GM20000 (cell line): ENCODE measurements around the gene KCNJ1.

Source experiments
- DNase-seq: peaks from one replicate; pipeline ENCODE4 v3.0.0; 2012; ENCODE audit warnings: low spot score
- CTCF ChIP-seq: IDR thresholded peaks from 2 replicates; pipeline ENCODE4 v1.5.1; 2012; ENCODE audit warnings: mild to moderate bottlenecking, control low read depth; ENCODE audit errors: extremely low read depth, missing control alignments

KCNJ1 gene

GRCh38 chr11:128871168-128871610 lies 4.1 kb upstream of the KCNJ1 start:
- no peak for DNase-seq
- no peak for TF ChIP-seq CTCF

GRCh38 chr11:128868841-128869671 lies 2.0 kb upstream of the KCNJ1 start:
- DNase-seq, result no peak
- TF ChIP-seq CTCF, result no peak

GRCh38 chr11:128865490-128865889 lies 1.6 kb downstream of the KCNJ1 start:
- DNase-seq, result no peak
- no peak for TF ChIP-seq CTCF

GRCh38 chr11:128862908-128863660 lies 4.0 kb downstream of the KCNJ1 start:
- DNase-seq, result no peak
- no peak for TF ChIP-seq CTCF

GRCh38 chr11:128862406-128862805 lies 4.7 kb downstream of the KCNJ1 start:
- no peak for TF ChIP-seq CTCF
- no peak for DNase-seq

GRCh38 chr11:128860571-128861361 lies 6.3 kb downstream of the KCNJ1 start:
- no peak for TF ChIP-seq CTCF
- DNase-seq, result no peak
